ENCODE results near the gene ZNF367.
"Not testable (repeated sequence)": the region's sequence is repeated elsewhere in the genome, so short reads cannot be mapped to it uniquely, and the experiment has no call there.

The ZNF367 gene

DNA sequence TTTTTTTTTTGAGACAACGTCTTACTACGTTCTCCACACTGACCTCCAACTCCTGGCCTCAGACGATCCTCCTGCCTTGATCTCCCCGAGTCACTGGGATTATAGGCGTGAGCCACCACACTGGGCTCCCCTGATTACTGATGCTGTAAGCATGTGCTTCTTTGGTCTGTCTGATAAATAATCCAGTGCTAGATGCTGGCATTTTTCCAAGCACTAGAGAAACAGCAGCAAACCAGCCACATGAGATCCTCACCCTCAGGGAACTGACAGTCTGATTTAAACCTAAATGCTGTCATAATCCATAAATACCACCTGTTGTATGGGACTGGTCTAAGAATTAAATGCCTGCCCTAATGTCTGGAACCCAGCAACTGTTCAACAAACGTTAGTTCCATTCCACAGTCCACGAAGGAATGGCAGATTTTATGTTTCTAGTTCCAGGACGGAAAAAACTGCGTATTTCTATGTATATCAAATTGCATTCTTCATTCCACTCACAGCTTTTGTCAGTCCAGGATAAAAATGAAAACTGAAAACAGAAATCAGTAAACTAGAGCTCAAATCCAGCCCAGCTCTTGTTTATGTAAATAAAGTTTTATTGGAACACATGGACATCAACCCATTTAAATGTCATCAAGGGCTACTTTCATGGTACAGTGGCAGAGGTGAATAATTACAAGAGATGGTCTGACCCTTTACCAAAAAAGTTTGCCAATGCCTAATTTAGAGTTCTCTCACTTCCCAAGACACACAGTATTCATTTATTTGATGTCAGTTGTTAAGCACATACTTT lies 54.8 kb downstream of the ZNF367 start:
- DNase-seq (ENCODE audit: extremely low read depth in 1 of 2, low read depth in 1 of 2), result no peak

DNA sequence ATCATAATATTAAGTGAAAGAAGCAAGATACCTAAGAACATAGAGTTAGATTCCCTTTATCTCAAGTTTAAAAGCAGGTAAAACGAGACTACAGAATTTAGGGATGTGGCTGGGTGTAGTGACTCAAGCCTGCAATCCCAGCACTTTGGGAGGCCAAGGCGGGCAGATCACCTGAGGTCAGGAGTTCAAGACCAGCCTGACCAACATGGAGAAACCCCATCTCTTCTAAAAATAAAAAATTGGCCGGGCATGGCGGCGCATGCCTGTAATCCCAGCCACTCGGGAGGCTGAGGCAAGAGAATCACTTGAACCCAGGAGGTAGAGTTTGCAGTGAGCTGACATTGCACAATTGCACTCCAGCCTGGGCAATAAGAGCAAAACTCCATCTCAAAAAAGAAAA lies 56.1 kb downstream of the ZNF367 start:
- not testable (repeated sequence) for DNase-seq (ENCODE audit: extremely low read depth in 1 of 2, low read depth in 1 of 2)

DNA sequence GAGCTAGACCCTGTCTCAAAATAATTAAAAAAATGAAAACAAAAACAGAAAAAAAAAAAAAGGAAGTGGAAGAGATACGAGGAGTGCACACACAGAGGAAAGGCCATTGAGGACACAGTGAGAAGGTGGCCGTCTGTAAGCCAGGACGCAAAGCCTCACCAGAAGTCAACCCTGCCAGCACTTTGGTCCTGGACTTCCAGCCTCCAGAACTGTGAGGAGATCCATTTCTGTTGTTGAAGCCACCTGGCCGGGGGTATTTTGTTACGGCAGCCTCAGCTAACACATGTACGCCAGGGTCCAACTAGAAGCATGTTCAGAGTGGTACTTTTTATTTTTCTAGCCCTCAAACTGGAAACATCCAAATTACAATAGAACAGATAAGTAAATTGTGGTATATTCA lies 56.5 kb downstream of the ZNF367 start:
- no peak for DNase-seq (ENCODE audit: extremely low read depth in 1 of 2, low read depth in 1 of 2)

DNA sequence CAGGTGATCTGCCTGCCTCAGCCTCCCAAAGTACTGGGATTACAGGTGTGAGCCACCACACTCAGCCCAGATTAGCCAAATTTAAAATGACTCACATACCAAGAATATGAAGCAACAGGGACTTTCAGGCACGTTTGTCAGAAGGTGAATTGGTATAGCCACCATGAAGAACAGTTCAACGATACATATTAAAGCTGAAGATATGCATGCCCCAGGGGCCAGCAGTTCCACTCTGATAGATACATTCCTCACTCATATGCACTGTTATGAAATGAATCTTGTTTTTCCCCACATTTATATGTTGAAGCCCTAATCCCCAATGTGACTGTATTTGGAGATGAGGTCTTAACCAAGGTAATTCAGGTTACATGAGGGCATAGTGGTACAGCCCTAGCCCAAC lies 57.2 kb downstream of the ZNF367 start:
- DNase-seq (ENCODE audit: extremely low read depth in 1 of 2, low read depth in 1 of 2), result no peak

DNA sequence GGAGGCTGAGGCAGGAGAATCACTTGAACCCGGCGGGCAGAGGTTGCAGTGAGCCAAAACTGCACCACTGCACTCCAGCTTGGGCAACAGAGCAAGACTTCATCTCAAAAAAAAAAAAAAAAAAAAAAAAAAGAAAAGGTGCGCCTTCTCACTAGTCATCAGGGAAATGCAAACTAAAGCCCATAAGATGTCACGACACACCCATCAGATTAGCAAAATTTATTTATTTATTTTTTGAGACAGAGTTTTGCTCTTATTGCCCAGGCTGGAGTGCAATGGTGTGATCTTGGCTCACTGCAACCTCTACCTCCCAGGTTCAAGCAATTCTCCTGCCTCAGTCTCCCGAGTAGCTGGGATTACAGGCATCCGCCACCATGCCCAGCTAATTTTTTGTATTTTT lies 57.6 kb downstream of the ZNF367 start:
- DNase-seq (ENCODE audit: extremely low read depth in 1 of 2, low read depth in 1 of 2), result not testable (repeated sequence)

DNA sequence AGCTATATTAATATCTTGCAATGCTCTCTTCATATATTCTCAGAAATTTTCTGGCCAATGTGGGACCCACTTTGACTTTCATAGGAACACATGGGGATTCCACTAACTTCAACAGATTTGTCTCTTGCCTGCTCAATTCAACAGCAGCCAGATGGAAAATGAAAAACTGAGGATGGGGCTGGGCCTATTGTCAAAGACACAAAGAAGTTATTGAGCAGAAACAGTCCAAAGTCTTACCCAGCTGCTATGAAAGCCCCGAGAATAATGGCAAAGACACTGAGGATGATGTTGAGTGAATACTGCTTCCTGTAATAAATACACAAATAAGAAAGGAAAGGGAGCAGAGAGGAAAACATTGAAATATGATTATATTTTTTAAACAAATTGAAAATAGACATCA lies 67.3 kb downstream of the ZNF367 start:
- no peak for DNase-seq (ENCODE audit: extremely low read depth in 1 of 2, low read depth in 1 of 2)

DNA sequence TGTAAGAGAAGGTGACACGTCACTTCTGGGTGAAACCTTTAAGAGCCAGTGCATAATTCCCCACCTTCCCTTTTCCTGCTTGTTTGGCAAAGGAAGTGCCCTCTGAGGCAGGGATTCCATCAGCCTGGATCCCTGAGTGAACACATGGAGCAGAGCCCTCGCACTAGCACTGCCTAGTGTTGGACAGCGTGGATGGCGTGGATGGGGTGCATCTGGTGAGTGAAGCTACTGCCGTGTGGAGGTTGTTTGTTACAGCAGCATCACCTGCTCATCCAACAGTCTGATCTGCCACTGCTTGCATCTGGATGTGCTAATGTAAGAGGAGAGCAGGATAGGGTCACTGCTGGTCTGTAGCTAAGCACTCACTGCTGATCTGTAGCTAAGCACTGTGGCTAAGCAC lies 69.9 kb downstream of the ZNF367 start:
- no peak for DNase-seq (ENCODE audit: extremely low read depth in 1 of 2, low read depth in 1 of 2)

DNA sequence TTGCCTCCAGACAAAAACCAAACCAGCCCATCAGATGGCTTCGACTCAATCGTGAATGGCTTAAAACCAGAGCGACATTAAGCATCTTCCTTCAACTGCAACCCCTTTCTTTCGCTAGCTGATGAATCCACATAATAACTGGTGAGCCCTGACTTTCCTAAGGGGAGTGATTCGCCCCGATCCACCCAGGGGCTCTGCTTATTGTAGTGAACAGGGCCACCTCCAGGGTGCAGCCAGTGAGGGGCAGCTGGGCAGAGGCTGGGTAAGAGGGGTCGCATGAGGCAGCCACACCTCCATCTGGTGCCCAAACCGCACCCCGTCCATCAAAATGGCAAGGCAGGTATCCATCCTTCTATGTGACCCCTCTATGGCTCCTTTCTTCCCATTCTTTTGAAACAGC lies 72.6 kb downstream of the ZNF367 start:
- DNase-seq (ENCODE audit: extremely low read depth in 1 of 2, low read depth in 1 of 2), result no peak

DNA sequence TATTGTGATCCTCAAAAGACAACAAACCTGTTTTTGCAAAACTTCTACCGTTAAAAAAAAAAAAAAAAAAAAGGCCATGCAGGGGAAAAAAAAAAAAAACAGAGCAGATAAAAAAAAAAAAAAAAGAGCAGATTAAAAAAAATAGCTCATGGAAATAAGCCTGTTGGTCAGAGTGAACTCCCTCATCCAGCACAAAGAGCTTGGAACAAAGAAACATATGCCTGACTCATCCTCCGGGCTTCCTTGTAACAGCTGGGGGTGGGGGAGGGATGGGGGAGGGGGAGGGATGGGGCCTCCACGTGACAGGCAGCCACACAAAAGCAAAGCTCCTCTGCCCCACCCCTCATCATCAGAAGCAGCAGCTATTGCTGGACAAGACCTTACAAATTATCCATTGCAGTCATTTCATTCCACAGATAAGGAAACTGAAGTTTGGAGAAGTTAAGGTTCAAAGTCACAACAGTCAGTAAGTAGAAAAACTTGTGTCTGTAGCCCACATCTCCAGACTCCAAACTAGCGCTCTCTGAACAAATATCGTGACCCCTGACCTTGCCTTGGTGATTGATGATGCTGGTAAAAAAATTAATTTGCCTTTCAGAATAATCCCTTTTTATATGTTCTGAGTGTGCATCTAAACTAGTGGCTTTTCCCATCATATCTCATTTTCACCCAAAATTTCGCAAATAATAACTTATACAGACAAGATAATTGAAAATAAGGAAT lies 73.6 kb downstream of the ZNF367 start:
- DNase-seq (ENCODE audit: extremely low read depth in 1 of 2, low read depth in 1 of 2), result no peak

DNA sequence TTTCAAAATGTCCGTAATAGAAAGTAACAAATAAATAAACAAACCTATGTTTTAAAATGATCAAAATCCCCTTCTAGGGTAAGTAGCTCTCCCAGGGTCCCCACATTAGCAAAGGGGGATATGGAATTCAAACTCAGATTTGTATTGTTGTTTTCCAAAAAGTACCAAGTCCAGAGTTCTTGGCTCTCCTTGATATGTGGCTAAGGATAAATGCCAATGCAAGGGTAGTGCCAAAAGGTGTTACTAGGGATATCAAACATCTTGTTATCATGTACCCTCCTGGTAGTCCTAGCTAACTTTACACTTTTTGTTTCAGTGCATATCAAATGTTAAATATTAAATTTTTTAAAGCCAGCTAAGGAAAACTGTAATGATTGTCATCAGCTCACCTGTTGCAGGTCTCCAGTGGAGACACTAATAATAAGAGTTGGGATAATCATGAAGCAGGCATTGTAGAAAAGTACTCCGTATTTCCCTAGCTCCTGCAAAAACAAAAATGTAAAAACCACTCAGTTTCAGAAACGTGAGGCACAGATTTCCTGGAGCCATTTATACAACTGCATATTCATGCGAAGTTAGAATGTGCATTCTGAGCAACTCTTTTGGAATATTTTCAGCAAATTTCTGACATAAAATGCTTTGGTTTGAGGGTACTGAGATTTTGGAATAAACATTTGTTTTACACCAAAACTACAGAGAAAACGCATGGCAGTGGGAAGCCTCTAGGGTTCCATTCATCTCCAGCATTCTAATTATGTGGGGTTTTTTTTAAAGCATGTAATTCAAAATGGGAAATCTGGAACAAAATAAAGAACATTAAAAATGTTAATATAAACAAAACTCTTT lies 74.4 kb downstream of the ZNF367 start:
- DNase-seq (ENCODE audit: extremely low read depth in 1 of 2, low read depth in 1 of 2), result no peak

DNA sequence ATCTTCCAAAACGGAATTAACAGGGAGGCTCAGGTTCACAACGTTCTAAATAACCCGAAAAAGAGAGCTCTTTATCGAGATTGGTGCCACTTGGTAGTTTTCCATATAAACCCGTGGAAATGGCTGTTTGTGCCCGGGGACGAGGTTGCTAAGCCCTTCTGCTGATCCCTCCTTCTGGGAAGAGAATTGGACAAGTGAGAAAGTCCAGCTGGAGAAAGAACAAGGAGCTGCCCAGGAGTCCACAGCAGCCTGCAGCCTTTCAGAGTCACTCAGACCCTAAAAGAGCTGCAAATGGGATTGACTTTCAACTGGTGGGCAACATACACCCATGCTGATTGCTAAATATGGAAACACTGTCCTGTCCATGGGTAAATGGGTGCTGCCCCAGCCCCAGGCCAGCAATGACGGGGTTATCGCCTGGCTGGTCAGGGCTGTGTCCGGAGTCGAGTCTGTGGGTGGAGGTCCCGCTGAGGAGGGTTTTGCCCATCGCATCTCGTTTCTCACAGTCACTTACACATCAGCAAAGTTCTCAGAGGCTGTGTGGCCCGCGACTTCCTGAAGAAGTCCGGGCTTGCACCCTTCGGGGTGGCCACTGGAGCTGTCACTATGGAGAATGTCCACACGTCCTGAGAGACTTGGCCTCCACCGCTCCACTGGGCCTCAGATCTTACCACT lies 75.5 kb downstream of the ZNF367 start:
- DNase-seq (ENCODE audit: extremely low read depth in 1 of 2, low read depth in 1 of 2), result no peak

DNA sequence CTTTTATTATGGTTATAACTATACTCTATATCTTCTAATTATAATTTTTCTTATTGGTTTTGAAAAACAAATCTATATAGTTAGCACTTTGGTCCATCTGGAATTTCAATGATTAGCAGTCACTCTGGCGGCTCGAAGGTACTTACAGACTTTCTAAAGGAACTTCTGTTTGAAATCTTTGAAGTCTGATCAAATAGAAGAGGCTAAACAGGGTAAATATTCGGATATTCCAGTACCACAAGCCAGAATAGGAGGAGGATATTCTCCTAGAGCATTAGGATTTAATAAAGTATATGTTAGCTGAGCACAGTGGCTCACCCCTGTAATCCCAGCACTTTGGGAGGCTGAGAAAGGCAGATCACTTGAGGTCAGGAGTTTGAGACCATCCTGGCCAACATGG lies 77.5 kb downstream of the ZNF367 start:
- no peak for DNase-seq (ENCODE audit: extremely low read depth in 1 of 2, low read depth in 1 of 2)

DNA sequence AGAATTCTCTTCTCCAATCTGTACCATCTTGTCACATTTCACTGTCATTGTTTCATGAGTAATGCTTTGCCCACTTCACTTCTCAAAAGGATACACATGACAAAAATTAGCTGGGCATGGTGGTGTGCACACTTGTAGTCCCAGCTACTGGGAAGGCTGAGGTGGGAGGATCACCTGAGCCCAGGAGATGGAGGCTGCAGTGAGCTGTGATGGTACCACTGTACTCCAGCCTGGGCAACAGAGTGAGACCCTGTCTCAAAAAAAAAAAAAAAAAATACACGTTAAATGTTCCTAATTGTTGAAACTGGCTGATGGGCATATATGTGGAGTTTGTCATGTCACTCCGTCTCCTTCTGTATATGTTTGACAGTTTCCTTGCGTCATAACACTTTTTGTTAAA lies 79.9 kb downstream of the ZNF367 start:
- DNase-seq (ENCODE audit: extremely low read depth in 1 of 2, low read depth in 1 of 2), result no peak

All from stimulated activated CD8-positive, alpha-beta memory T cell treated with anti-CD3 and anti-CD28 coated beads, Interleukin-7, amount 100 ng/mL, for 48 hours (primary cell).